Muscle layer of duodenum (tissue), 2 donors: ENCODE results near the gene ROR1.

Experiments used
- H3K27ac ChIP-seq: one replicate; pipeline ENCODE4 v1.7.0; 2013; ENCODE audit warnings: mild to moderate bottlenecking, low read length
- H3K27me3 ChIP-seq: one replicate; pipeline ENCODE4 v1.7.0; 2013; ENCODE audit warnings: low read depth, mild to moderate bottlenecking, control low read depth, low read length
- H3K36me3 ChIP-seq, 2 donors: one replicate each; pipeline ENCODE4 v1.7.0; 2013; ENCODE audit warnings: low read length in 2 of 2, control low read depth in 1 of 2, mild to moderate bottlenecking in 1 of 2; ENCODE audit not compliant: insufficient read depth in 2 of 2, control insufficient read depth in 1 of 2
- H3K4me1 ChIP-seq, 2 donors: one replicate each; pipeline ENCODE4 v1.7.0; 2013; ENCODE audit warnings: low read length in 2 of 2, mild to moderate bottlenecking in 2 of 2, control low read depth in 1 of 2, moderate library complexity in 1 of 2; ENCODE audit not compliant: insufficient read depth in 2 of 2, control insufficient read depth in 1 of 2
- H3K4me3 ChIP-seq, 2 donors: one replicate each; pipeline ENCODE4 v1.7.0; 2013; ENCODE audit warnings: low read length in 2 of 2, low read depth in 1 of 2, mild to moderate bottlenecking in 1 of 2
- H3K9me3 ChIP-seq, 2 donors: one replicate each; pipeline ENCODE4 v1.7.0; 2013; ENCODE audit warnings: low read length in 2 of 2, control low read depth in 1 of 2, mild to moderate bottlenecking in 1 of 2; ENCODE audit not compliant: control insufficient read depth in 1 of 2
- donor health status: healthy.

The ROR1 gene

GRCh38 chr1:63863145-63863544 is 89.3 kb downstream of the ROR1 start:
- Histone ChIP-seq H3K4me1 (peaks cover 0 to 11% of the 10 kb centered on the region in 2 donors), H3K4me3 (no peak overlapping the region), H3K9me3 (no peaks in the 10 kb centered on the region), H3K27ac (no peak overlapping the region), H3K36me3 (no peaks in the 10 kb centered on the region), H3K27me3 (no peaks in the 10 kb centered on the region)

GRCh38 chr1:63864224-63864641 is 90.4 kb downstream of the ROR1 start:
- H3K4me3 ChIP-seq, result no peak overlapping the region
- no peaks in the 10 kb centered on the region for H3K27me3 ChIP-seq
- no peaks in the 10 kb centered on the region for H3K9me3 ChIP-seq
- H3K4me1 ChIP-seq, result peaks cover 0 to 11% of the 10 kb centered on the region in 2 donors
- no peak overlapping the region for H3K27ac ChIP-seq
- H3K36me3 ChIP-seq, result no peaks in the 10 kb centered on the region

- Histone ChIP-seq H3K9me3 (no peaks in the 10 kb centered on the region), H3K4me1 (peaks cover 0 to 11% of the 10 kb centered on the region in 2 donors), H3K4me3 (no peak overlapping the region), H3K27ac (no peak overlapping the region), H3K36me3 (no peaks in the 10 kb centered on the region), H3K27me3 (no peaks in the 10 kb centered on the region)
Observed at GRCh38 chr1:63865561-63865960, 91.7 kb downstream of the ROR1 start.

- H3K9me3 ChIP-seq, result no peaks in the 10 kb centered on the region
- H3K4me1 ChIP-seq, result peaks cover 0 to 10% of the 10 kb centered on the region in 2 donors
Observed at GRCh38 chr1:63866084-63866483, 92.3 kb downstream of the ROR1 start.

GRCh38 chr1:63867429-63868176 is 93.8 kb downstream of the ROR1 start:
- Histone ChIP-seq H3K27me3 (no peaks in the 10 kb centered on the region), H3K9me3 (no peaks in the 10 kb centered on the region), H3K4me3 (no peak overlapping the region), H3K4me1 (peaks cover 0 to 4% of the 10 kb centered on the region in 2 donors), H3K27ac (no peak overlapping the region), H3K36me3 (no peaks in the 10 kb centered on the region)

More at GRCh38 chr1:63866084-63866483, 92.3 kb downstream of the ROR1 start:
- no peaks in the 10 kb centered on the region for H3K27me3 ChIP-seq
- H3K4me3 ChIP-seq, result no peak overlapping the region
- no peak overlapping the region for H3K27ac ChIP-seq
- H3K36me3 ChIP-seq, result no peaks in the 10 kb centered on the region

- Histone ChIP-seq H3K4me3 (no peak overlapping the region), H3K27ac (no peak overlapping the region), H3K4me1 (peaks cover 0 to 4% of the 10 kb centered on the region in 2 donors), H3K36me3 (no peaks in the 10 kb centered on the region), H3K27me3 (no peaks in the 10 kb centered on the region), H3K9me3 (no peaks in the 10 kb centered on the region)
Observed at GRCh38 chr1:63868268-63868781, 94.5 kb downstream of the ROR1 start.

- no peaks in the 10 kb centered on the region for H3K27me3 ChIP-seq
- no peak overlapping the region for H3K27ac ChIP-seq
- no peak overlapping the region for H3K4me3 ChIP-seq
- peaks cover 0 to 11% of the 10 kb centered on the region in 2 donors for H3K4me1 ChIP-seq
- H3K9me3 ChIP-seq, result no peaks in the 10 kb centered on the region
- H3K36me3 ChIP-seq, result no peaks in the 10 kb centered on the region
Observed at GRCh38 chr1:63870152-63870551, 96.3 kb downstream of the ROR1 start.

- H3K27me3 ChIP-seq, result no peaks in the 10 kb centered on the region
- H3K36me3 ChIP-seq, result no peaks in the 10 kb centered on the region
- no peaks in the 10 kb centered on the region for H3K9me3 ChIP-seq
- H3K4me3 ChIP-seq, result no peak overlapping the region
- H3K27ac ChIP-seq, result no peak overlapping the region
- peaks cover 0 to 17% of the 10 kb centered on the region in 2 donors for H3K4me1 ChIP-seq
Observed at GRCh38 chr1:63871463-63871862, 97.6 kb downstream of the ROR1 start.

GRCh38 chr1:63873751-63874150 is 99.9 kb downstream of the ROR1 start:
- no peaks in the 10 kb centered on the region for H3K36me3 ChIP-seq
- H3K27ac ChIP-seq, result no peak overlapping the region
- peaks cover 7 to 32% of the 10 kb centered on the region in 2 donors for H3K4me1 ChIP-seq
- no peak overlapping the region for H3K4me3 ChIP-seq
- no peaks in the 10 kb centered on the region for H3K9me3 ChIP-seq
- no peaks in the 10 kb centered on the region for H3K27me3 ChIP-seq

GRCh38 chr1:63874278-63874880 is 100.6 kb downstream of the ROR1 start:
- Histone ChIP-seq H3K27me3 (no peaks in the 10 kb centered on the region), H3K9me3 (no peaks in the 10 kb centered on the region), H3K36me3 (no peaks in the 10 kb centered on the region), H3K4me1 (peaks cover 7 to 32% of the 10 kb centered on the region in 2 donors), H3K27ac (no peak overlapping the region), H3K4me3 (no peak overlapping the region)

- Histone ChIP-seq H3K27me3 (no peaks in the 10 kb centered on the region), H3K4me3 (no peak overlapping the region), H3K36me3 (no peaks in the 10 kb centered on the region), H3K27ac (no peak overlapping the region), H3K9me3 (no peaks in the 10 kb centered on the region), H3K4me1 (peaks cover 7 to 32% of the 10 kb centered on the region in 2 donors)
Observed at GRCh38 chr1:63875636-63876035, 101.8 kb downstream of the ROR1 start.
